IPS DF 4.7 (cell line): ENCODE data around the gene DISP2.

Source experiments
- DNase-seq: peaks from one replicate; pipeline ENCODE4 v3.0.0-alpha.2; 2013; ENCODE audit warnings: low spot score; ENCODE audit errors: extremely low read depth

The DISP2 gene

GRCh38 chr15:40421246-40422157, 63.5 kb downstream of the DISP2 start:
- no peak for DNase-seq

GRCh38 chr15:40424483-40425115, 66.6 kb downstream of the DISP2 start:
- DNase-seq = no peak

DNA sequence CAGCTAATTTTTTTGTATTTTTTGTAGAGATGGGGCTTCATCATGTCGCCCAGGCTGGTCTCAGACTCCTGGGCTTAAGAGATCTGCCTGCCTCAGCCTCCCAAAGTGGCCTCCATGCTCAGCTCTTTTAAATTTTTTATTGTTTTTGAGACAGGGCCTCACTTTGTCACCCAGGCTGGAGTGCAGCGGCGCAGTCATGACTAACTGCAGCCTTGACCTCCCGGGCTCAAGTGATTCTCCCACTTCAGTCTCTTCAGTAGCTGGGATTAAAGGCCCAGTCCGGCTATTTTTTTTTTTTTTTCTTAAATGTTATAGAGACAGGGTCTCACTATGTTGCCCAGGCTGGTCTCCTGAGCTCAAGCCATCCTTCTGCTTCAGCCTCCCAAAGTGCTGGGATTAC, 67.7 kb downstream of the DISP2 start:
- no peak for DNase-seq

- DNase-seq = no peak
Measured at GRCh38 chr15:40427188-40427587, 69.2 kb downstream of the DISP2 start.

GRCh38 chr15:40428185-40428584, 70.2 kb downstream of the DISP2 start:
- DNase-seq = no peak
